WTC11 (cell line): Measurements from ENCODE around the gene PPP1R3E. TPM values are rescaled to one million over a fixed set of nuclear protein-coding genes. Genes with fewer than 3 reads are reported as not detected.
"Not testable (repeated sequence)": the region's sequence is repeated elsewhere in the genome, so short reads cannot be mapped to it uniquely, and the experiment has no call there.

Source experiments
- ATAC-seq: fragments of 200-7000 bp; cut with Tn5 transposase; 2 replicates; pipeline ENCODE4 v1.10.0; 2021; ENCODE audit warnings: mild to moderate bottlenecking, moderate library complexity
- CTCF ChIA-PET: fragments of 300-600 bp; sonication (Branson Sonifier 250); formaldehyde crosslinking; loops from one replicate; lab custom pipeline; 2021; ENCODE audit warnings: antibody characterized with exemption; lab: Charles Lee
- POLR2A ChIA-PET: fragments of 350-600 bp; sonication (Branson Sonifier 250); formaldehyde crosslinking; loops from one replicate; lab custom pipeline; 2021; ENCODE audit warnings: antibody characterized with exemption; lab: Charles Lee
- DNase-seq: peaks from one replicate; pipeline ENCODE4 v3.0.0; 2021; ENCODE audit warnings: low spot score
- H3K27ac Mint-ChIP-seq: 2 replicates; pipeline ENCODE4 v1.8.0; 2021; ENCODE audit warnings: mixed read lengths
- H3K27me3 Mint-ChIP-seq: 2 replicates; pipeline ENCODE4 v1.8.0; 2021; ENCODE audit warnings: low read depth, mild to moderate bottlenecking, moderate library complexity, mixed read lengths
- H3K36me3 Mint-ChIP-seq: 2 replicates; pipeline ENCODE4 v1.8.0; 2021; ENCODE audit warnings: mixed read lengths
- H3K4me1 Mint-ChIP-seq: 2 replicates; pipeline ENCODE4 v1.8.0; 2022; ENCODE audit warnings: mixed read lengths
- H3K4me3 Mint-ChIP-seq: 2 replicates; pipeline ENCODE4 v1.8.0; 2021; ENCODE audit warnings: mild to moderate bottlenecking, moderate library complexity, mixed read lengths
- H3K9me3 Mint-ChIP-seq: 2 replicates; pipeline ENCODE4 v1.8.0; 2021; ENCODE audit warnings: mixed read lengths
- EMX1 ChIP-seq: fragments of 250-450 bp; sonication (Bioruptor Pico); IDR thresholded peaks from 2 replicates; pipeline ENCODE4 v1.8.0; 2021; ENCODE audit warnings: mild to moderate bottlenecking
- ETV6 ChIP-seq: sonication (generic); formaldehyde crosslinking; IDR thresholded peaks from 2 replicates; pipeline ENCODE4 v1.8.1; 2022; ENCODE audit warnings: mild to moderate bottlenecking, missing genetic modification reagents
- GABPB1 ChIP-seq: sonication (generic); formaldehyde crosslinking; IDR thresholded peaks from 2 replicates; pipeline ENCODE4 v1.8.1; 2023; ENCODE audit warnings: mild to moderate bottlenecking, missing genetic modification reagents
- GRHL2 ChIP-seq: fragments of 250-450 bp; sonication (Bioruptor Pico); IDR thresholded peaks from 2 replicates; pipeline ENCODE4 v1.8.0; 2022; ENCODE audit warnings: mild to moderate bottlenecking, moderate library complexity; ENCODE audit not compliant: insufficient replicate concordance, severe bottlenecking
- NFATC4 ChIP-seq: fragments of 250-450 bp; sonication (Bioruptor Pico); IDR thresholded peaks from 2 replicates; pipeline ENCODE4 v1.9.0; 2021; ENCODE audit warnings: mild to moderate bottlenecking
- PRRX2 ChIP-seq: fragments of 250-450 bp; sonication (Bioruptor Pico); IDR thresholded peaks from 2 replicates; pipeline ENCODE4 v1.8.0; 2021; ENCODE audit warnings: mild to moderate bottlenecking
- RORB ChIP-seq: fragments of 250-450 bp; sonication (Bioruptor Pico); IDR thresholded peaks from 2 replicates; pipeline ENCODE4 v1.9.0; 2021; ENCODE audit warnings: mild to moderate bottlenecking
- SMAD4 ChIP-seq: sonication (generic); formaldehyde crosslinking; IDR thresholded peaks from 2 replicates; pipeline ENCODE4 v1.8.0; 2022; ENCODE audit warnings: mild to moderate bottlenecking, missing genetic modification reagents
- ZNF263 ChIP-seq: sonication (generic); formaldehyde crosslinking; IDR thresholded peaks from 2 replicates; pipeline ENCODE4 v1.8.1; 2022; ENCODE audit warnings: low read depth, mild to moderate bottlenecking, moderate library complexity, missing genetic modification reagents
- total RNA-seq: library from RNA; stranded (reverse); gene quantifications from 3 replicates; pipeline ENCODE4 v1.2.3, GENCODE V29; 2021
- TF ChIP-seq, protein P1 (sequence below): fragments of 200-600 bp; IDR thresholded peaks from 2 replicates; pipeline ENCODE4 v1.8.0; 2022; ENCODE audit warnings: antibody characterized with exemption
- TF ChIP-seq, protein P2 (sequence below): fragments of 250-450 bp; sonication (Bioruptor Pico); IDR thresholded peaks from 2 replicates; pipeline ENCODE4 v1.9.0; 2021; ENCODE audit warnings: mild to moderate bottlenecking
- TF ChIP-seq, protein P3 (sequence below): fragments of 250-450 bp; sonication (Bioruptor Pico); IDR thresholded peaks from 2 replicates; pipeline ENCODE4 v1.8.0; 2021; ENCODE audit warnings: mild to moderate bottlenecking
- TF ChIP-seq, protein P4 (sequence below): fragments of 250-450 bp; sonication (Bioruptor Pico); IDR thresholded peaks from 2 replicates; pipeline ENCODE4 v1.9.0; 2021; ENCODE audit warnings: moderate library complexity, mild to moderate bottlenecking, inconsistent platforms, borderline replicate concordance
- TF ChIP-seq, protein P5 (sequence below): fragments of 250-450 bp; sonication (Bioruptor Pico); IDR thresholded peaks from 2 replicates; pipeline ENCODE4 v1.9.0; 2021; ENCODE audit warnings: mild to moderate bottlenecking, borderline replicate concordance
- TF ChIP-seq, protein P6 (sequence below): fragments of 250-450 bp; sonication (Bioruptor Pico); conservative IDR thresholded peaks from 2 replicates; pipeline ENCODE4 v1.9.0; 2021; ENCODE audit warnings: mild to moderate bottlenecking

PPP1R3E gene
- total RNA-seq, 1 experiment from 2014 or later: 7.4 TPM

DNA sequence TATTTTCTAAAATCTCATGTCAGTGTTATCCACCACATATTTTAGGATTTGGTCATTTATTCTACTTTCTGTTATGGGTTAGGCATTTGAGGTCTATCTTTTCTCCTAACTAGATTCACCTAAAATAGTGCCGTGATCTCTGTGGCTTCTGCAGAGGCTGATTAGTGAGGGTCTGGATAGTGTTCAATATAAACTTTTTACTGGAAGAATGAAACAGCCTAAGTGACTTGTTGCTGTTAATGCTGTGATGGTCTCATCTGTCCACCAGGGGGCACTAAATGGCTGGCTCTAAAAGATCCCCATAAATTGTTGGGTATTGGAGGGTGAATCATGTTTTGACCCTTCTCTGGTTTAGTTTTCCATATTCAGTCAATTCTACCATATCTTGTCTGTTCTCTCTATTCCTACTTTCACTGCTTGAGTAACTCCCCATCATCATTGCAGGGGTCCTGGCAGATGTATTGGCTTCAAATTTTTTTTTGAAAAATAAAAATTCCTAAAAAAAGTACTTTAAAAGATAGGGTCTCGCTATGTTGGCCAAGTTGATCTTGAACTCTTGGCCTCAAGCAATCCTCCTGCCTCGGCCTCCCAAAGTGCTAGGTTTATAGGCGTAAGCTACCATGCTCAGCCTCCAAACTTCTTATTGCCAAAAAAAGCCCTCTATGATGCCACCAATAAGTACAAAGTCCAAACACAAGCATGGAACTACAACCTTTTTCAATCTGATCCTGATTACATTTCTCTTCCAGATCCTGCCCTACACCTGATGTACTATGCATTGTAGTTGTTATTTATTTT lies 25.5 kb upstream of the PPP1R3E start:
- no peaks in the 10 kb centered on the region; the same call in 1 of the 2 replicates for H3K27me3 Mint-ChIP-seq
- no peaks in the 10 kb centered on the region for H3K9me3 Mint-ChIP-seq
- peaks cover 27% of the 10 kb centered on the region for H3K36me3 Mint-ChIP-seq
- 0 out of 2 replicates have a peak, but pooled peaks have one; percentile 30 for TF ChIP-seq RORB (CRISPR knock-in tag)
- 0 out of 2 replicates have a peak, but pooled peaks have one; percentile 43 for TF ChIP-seq NFATC4 (CRISPR knock-in tag)
- no peak for TF ChIP-seq SMAD4 (CRISPR knock-in tag)
- TF ChIP-seq GRHL2: no peak
- TF ChIP-seq, protein P1, sequence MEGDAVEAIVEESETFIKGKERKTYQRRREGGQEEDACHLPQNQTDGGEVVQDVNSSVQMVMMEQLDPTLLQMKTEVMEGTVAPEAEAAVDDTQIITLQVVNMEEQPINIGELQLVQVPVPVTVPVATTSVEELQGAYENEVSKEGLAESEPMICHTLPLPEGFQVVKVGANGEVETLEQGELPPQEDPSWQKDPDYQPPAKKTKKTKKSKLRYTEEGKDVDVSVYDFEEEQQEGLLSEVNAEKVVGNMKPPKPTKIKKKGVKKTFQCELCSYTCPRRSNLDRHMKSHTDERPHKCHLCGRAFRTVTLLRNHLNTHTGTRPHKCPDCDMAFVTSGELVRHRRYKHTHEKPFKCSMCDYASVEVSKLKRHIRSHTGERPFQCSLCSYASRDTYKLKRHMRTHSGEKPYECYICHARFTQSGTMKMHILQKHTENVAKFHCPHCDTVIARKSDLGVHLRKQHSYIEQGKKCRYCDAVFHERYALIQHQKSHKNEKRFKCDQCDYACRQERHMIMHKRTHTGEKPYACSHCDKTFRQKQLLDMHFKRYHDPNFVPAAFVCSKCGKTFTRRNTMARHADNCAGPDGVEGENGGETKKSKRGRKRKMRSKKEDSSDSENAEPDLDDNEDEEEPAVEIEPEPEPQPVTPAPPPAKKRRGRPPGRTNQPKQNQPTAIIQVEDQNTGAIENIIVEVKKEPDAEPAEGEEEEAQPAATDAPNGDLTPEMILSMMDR: peak; percentile 76
- ChIA-PET POLR2A (interaction anchor here (0.6 to 2.5 kb wide), 4 partner anchors 18 to 52 kb away, joined by 3 to 17 read pairs (median 6); partner anchors contain the start of gene SLC22A17), CTCF (interaction anchor here (0.7 to 2.7 kb wide), 9 partner anchors 25 to 259 kb away, joined by 4 to 42 read pairs (median 14); partner anchors contain the start of genes CMTM5 and SLC22A17)
- H3K27ac Mint-ChIP-seq: no peak overlapping the region
- peak; percentile 72 for DNase-seq
- H3K4me3 Mint-ChIP-seq: no peak overlapping the region
- H3K4me1 Mint-ChIP-seq: peaks cover 3% of the 10 kb centered on the region
- ATAC-seq: peak; percentile 70

DNA sequence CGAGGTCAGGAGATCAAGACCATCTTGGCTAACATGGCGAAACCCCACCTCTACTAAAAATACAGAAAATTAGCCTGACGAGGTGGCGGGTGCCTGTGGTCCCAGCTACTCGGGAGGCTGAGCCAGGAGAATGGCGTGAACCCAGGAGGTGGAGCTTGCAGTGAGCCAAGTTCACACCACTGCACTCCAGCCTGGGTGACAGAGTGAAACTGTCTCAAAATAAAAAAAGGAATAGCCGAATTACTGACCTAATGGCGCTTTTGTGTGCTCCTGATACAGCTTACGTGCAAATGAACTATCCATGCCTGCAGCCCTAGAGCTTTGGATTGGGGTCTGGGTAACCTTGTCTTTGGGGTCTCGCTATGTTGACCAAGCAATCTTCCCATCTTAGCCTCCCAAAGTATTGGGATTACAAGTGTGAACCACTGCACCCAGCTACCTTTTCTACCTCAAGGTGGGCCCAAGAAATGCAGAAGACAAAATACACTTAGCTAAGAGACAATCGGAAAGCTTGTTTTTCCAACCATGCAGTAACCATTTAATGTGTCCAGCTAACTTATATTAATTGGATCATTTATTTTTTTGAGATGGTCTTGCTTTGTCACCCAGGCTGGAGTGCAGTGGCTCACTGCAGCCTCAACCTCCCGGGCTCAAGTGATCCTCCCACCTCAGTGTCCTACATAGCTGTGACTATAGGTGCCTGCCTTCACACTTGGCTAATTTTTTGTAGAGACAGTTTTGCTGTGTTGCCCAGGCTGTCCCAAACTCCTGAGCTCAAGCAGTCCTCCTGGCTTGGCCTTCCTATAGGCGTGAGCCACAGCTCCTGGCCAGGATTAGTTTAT lies 24.1 kb upstream of the PPP1R3E start:
- peak overlapping the region; percentile 91 for H3K27ac Mint-ChIP-seq
- no peaks in the 10 kb centered on the region; the same call in 1 of the 2 replicates for H3K27me3 Mint-ChIP-seq
- POLR2A ChIA-PET: interaction anchor here (0.6 to 2.5 kb wide), 8 partner anchors 24 to 1332 kb away, joined by 3 to 17 read pairs (median 6); partner anchors contain the start of gene SLC22A17
- H3K4me3 Mint-ChIP-seq: no peak overlapping the region
- peaks cover 41% of the 10 kb centered on the region for H3K36me3 Mint-ChIP-seq
- TF ChIP-seq ZNF263 (CRISPR knock-in tag) (no peak), ETV6 (CRISPR knock-in tag) (peak; percentile 28; the same call in 1 of the 2 replicates), GABPB1 (peak; percentile 21; the same call in 1 of the 2 replicates), PRRX2 (CRISPR knock-in tag) (peak; percentile 78), EMX1 (CRISPR knock-in tag) (peak; percentile 81), NFATC4 (CRISPR knock-in tag) (peak; percentile 12; the same call in 1 of the 2 replicates)
- TF ChIP-seq, protein P2, sequence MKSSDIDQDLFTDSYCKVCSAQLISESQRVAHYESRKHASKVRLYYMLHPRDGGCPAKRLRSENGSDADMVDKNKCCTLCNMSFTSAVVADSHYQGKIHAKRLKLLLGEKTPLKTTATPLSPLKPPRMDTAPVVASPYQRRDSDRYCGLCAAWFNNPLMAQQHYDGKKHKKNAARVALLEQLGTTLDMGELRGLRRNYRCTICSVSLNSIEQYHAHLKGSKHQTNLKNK (CRISPR knock-in tag): peak; percentile 18; the same call in 1 of the 2 replicates
- TF ChIP-seq, protein P3, sequence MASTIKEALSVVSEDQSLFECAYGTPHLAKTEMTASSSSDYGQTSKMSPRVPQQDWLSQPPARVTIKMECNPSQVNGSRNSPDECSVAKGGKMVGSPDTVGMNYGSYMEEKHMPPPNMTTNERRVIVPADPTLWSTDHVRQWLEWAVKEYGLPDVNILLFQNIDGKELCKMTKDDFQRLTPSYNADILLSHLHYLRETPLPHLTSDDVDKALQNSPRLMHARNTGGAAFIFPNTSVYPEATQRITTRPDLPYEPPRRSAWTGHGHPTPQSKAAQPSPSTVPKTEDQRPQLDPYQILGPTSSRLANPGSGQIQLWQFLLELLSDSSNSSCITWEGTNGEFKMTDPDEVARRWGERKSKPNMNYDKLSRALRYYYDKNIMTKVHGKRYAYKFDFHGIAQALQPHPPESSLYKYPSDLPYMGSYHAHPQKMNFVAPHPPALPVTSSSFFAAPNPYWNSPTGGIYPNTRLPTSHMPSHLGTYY (CRISPR knock-in tag): peak; percentile 88
- TF ChIP-seq, protein P4, sequence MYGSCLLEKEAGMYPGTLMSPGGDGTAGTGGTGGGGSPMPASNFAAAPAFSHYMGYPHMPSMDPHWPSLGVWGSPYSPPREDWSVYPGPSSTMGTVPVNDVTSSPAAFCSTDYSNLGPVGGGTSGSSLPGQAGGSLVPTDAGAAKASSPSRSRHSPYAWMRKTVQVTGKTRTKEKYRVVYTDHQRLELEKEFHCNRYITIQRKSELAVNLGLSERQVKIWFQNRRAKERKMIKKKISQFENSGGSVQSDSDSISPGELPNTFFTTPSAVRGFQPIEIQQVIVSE: no peak
- TF ChIP-seq, protein P5, sequence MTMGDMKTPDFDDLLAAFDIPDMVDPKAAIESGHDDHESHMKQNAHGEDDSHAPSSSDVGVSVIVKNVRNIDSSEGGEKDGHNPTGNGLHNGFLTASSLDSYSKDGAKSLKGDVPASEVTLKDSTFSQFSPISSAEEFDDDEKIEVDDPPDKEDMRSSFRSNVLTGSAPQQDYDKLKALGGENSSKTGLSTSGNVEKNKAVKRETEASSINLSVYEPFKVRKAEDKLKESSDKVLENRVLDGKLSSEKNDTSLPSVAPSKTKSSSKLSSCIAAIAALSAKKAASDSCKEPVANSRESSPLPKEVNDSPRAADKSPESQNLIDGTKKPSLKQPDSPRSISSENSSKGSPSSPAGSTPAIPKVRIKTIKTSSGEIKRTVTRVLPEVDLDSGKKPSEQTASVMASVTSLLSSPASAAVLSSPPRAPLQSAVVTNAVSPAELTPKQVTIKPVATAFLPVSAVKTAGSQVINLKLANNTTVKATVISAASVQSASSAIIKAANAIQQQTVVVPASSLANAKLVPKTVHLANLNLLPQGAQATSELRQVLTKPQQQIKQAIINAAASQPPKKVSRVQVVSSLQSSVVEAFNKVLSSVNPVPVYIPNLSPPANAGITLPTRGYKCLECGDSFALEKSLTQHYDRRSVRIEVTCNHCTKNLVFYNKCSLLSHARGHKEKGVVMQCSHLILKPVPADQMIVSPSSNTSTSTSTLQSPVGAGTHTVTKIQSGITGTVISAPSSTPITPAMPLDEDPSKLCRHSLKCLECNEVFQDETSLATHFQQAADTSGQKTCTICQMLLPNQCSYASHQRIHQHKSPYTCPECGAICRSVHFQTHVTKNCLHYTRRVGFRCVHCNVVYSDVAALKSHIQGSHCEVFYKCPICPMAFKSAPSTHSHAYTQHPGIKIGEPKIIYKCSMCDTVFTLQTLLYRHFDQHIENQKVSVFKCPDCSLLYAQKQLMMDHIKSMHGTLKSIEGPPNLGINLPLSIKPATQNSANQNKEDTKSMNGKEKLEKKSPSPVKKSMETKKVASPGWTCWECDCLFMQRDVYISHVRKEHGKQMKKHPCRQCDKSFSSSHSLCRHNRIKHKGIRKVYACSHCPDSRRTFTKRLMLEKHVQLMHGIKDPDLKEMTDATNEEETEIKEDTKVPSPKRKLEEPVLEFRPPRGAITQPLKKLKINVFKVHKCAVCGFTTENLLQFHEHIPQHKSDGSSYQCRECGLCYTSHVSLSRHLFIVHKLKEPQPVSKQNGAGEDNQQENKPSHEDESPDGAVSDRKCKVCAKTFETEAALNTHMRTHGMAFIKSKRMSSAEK (CRISPR knock-in tag): peak; percentile 45; the same call in 1 of the 2 replicates
- TF ChIP-seq, protein P6, sequence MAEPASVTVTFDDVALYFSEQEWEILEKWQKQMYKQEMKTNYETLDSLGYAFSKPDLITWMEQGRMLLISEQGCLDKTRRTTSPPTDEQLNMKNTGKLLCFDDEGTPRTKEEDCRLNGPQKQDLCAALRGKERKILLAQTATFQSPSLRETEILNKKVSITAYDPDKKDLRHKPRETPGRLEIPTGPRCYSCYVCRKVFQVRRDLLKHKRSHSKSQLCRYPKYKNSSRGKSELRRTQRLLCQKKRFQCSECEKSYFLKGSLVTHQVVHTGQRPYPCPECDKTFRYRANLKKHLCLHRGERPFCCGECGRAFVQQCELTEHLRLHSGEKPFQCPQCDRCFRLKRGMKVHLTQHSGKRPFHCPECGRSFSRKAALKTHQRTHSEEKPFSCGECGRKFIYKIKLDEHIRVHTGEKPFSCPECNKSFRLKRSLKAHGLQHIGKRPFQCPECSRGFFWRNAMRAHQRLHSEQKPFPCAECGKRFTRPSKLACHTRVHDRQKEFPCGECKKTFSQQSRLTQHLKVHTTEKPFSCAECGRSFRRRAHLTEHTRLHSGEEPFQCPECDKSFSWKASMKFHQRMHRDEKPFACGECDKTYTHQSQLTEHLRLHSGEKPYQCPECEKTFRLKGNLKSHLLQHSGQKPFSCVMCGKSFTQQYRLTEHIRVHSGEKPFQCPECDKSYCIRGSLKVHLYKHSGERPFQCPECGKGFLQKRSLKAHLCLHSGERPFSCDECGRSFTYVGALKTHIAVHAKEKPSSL (CRISPR knock-in tag): no peak
- TF ChIP-seq, all 79 proteins: peak for 8
- no peak for DNase-seq
- ATAC-seq: 0 out of 2 replicates have a peak, but pooled peaks have one; percentile 10
- Mint-ChIP-seq H3K9me3 (no peaks in the 10 kb centered on the region), H3K4me1 (peaks cover 13% of the 10 kb centered on the region)
- CTCF ChIA-PET: interaction anchor here (0.7 to 2.7 kb wide), 23 partner anchors 11 to 341 kb away, joined by 3 to 42 read pairs (median 4); partner anchors contain the start of genes ACIN1, C14orf119, CMTM5 and SLC22A17

DNA sequence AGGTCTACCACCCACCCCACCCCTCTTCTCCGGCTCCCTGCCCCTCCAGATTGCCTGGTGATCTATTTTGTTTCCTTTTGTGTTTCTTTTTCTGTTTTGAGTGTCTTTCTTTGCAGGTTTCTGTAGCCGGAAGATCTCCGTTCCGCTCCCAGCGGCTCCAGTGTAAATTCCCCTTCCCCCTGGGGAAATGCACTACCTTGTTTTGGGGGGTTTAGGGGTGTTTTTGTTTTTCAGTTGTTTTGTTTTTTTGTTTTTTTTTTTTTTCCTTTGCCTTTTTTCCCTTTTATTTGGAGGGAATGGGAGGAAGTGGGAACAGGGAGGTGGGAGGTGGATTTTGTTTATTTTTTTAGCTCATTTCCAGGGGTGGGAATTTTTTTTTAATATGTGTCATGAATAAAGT lies 23.1 kb upstream of the PPP1R3E start:
- not testable (repeated sequence) for DNase-seq, H3K9me3 Mint-ChIP-seq, H3K27me3 Mint-ChIP-seq, H3K4me3 Mint-ChIP-seq, ATAC-seq
- ChIA-PET POLR2A (interaction anchor here (1.3 to 2.5 kb wide), 3 partner anchors 27 to 211 kb away, joined by 3 to 17 read pairs (median 8); partner anchors contain the start of gene SLC22A17), CTCF (interaction anchor here (1.6 to 2.7 kb wide), 7 partner anchors 31 to 257 kb away, joined by 5 to 42 read pairs (median 10); no protein-coding TSS in a partner anchor)
- peak overlapping the region; percentile 38; the same call in 1 of the 2 replicates for H3K27ac Mint-ChIP-seq
- peaks cover 13% of the 10 kb centered on the region for H3K4me1 Mint-ChIP-seq
- peaks cover 41% of the 10 kb centered on the region for H3K36me3 Mint-ChIP-seq
